ENCODE data around the gene UNC119B.

The UNC119B gene

DNA sequence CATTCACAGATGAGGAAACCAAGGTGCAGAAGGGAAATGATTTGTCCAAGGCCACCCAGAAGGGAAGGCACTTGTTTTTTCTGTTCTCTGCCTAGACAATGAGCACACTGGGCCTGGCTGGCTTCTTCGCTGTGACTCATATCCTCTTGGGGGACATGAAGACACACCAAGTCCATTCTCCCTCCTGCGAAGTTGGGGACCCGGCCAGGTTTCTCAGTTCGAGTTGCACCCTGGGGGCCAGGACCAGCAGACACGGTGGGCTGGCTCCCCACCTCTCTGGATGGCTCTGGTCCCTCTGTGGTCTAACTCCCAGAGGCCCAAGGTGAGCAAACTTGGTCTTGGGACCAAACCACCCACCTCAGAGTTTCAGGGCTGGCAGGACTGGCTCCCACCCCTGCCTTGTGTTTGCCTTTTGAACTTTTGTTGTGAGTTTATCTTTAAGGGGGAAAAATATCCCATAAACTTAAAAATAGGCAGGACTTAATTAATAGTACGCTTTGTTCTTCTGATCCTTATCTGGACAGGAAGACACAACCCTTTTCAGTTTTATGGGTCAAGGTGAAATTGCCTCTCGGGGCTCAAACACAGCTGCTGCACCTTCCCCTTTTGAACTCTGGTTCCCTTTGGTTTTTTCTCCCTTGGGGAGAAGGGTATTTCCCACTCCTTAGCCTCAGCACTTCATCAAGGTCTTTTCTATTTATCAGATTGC is 32.3 kb upstream of the UNC119B start:
- Histone ChIP-seq H3K27me3 (ENCODE audit: control insufficient read depth, insufficient read depth, low read length) (no peaks in the 10 kb centered on the region), H3K9ac (ENCODE audit: low read length) (no peak overlapping the region), H3K36me3 (ENCODE audit: control insufficient read depth, low read depth, low read length) (no peaks in the 10 kb centered on the region), H3K9me3 (ENCODE audit: control insufficient read depth, low read depth, low read length) (no peaks in the 10 kb centered on the region), H3K4me1 (ENCODE audit: control insufficient read depth, low read depth, low read length) (no peaks in the 10 kb centered on the region), H3K4me3 (ENCODE audit: low read length) (no peak overlapping the region), H3K27ac (ENCODE audit: low read length) (no peak overlapping the region)

DNA sequence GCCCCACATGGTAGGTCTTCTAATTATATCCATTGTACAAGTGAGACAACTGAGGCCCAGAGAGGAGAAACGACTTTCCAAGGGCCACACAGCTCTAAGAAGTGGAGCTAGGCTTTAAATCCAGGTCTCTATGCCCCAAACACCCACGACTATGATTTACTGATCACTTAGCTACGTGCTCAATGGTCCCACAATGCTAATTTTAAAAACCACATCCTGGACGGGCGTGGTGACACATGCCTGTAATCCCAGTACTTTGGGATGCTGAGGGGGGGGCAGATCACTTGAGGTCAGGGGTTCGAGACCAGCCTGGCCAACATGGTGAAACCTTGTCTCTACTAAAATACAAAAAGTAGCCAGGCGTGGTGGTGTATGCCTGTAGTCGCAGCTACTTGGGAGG is 31.7 kb upstream of the UNC119B start:
- H3K9me3 ChIP-seq (ENCODE audit: control insufficient read depth, low read depth, low read length): no peaks in the 10 kb centered on the region
- H3K27ac ChIP-seq (ENCODE audit: low read length): no peak overlapping the region
- H3K27me3 ChIP-seq (ENCODE audit: control insufficient read depth, insufficient read depth, low read length): no peaks in the 10 kb centered on the region
- H3K36me3 ChIP-seq (ENCODE audit: control insufficient read depth, low read depth, low read length): no peaks in the 10 kb centered on the region
- H3K9ac ChIP-seq (ENCODE audit: low read length): no peak overlapping the region
- no peaks in the 10 kb centered on the region for H3K4me1 ChIP-seq (ENCODE audit: control insufficient read depth, low read depth, low read length)
- no peak overlapping the region for H3K4me3 ChIP-seq (ENCODE audit: low read length)

DNA sequence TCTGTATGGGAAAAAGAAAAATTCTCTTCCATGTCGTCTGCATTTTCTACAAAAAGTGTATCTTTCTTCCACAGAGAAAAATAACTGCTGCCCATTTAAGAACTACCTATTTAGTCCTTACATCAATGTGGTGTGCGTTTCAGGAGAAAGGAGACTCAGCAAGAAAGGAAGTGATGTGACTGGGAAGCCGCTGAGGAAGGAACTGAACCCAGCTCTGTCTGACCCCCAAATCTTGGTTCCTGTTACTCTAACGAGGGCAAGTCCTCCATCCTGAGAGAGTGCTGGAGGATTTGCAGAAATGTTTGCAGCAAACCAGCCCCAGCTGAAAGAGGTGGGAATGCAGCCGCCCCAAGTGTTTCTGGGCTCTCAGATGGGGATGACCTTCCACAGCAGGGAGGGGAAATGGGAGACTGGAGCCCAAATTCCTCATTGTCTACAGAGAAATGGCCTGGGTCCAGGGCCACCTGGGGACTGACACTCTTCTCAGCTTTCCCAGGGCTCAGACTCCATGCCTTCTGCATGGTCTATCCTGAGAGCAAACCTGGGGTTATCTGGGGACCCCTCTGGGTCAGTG is 30.0 kb upstream of the UNC119B start:
- Histone ChIP-seq H3K27ac (ENCODE audit: low read length) (no peak overlapping the region), H3K4me1 (ENCODE audit: control insufficient read depth, low read depth, low read length) (no peaks in the 10 kb centered on the region), H3K9ac (ENCODE audit: low read length) (no peak overlapping the region)

DNA sequence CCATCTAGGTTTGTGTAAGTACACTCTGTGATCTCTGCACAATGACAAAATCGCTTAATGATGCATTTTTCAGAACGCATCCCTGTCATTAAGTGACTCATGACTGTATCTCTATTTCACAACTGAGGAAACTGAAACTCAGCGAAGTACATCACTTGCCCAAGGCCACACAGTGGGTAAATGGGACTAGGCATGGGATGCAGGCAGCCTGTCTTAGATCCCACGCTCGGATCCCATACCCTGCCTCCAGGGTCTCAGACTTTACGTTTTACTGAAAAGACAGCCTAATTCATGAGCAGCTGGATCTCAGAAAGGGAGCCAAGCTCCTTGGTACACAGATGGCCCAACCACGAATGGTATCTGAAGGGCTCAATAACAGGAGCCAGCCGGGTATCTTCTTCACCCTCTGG is 25.7 kb upstream of the UNC119B start:
- Histone ChIP-seq H3K27me3 (ENCODE audit: control insufficient read depth, insufficient read depth, low read length) (no peaks in the 10 kb centered on the region), H3K36me3 (ENCODE audit: control insufficient read depth, low read depth, low read length) (no peaks in the 10 kb centered on the region), H3K9ac (ENCODE audit: low read length) (no peak overlapping the region), H3K4me3 (ENCODE audit: low read length) (no peak overlapping the region), H3K9me3 (ENCODE audit: control insufficient read depth, low read depth, low read length) (no peaks in the 10 kb centered on the region), H3K27ac (ENCODE audit: low read length) (no peak overlapping the region), H3K4me1 (ENCODE audit: control insufficient read depth, low read depth, low read length) (peaks cover 20% of the 10 kb centered on the region)

More for the DNA sequence above, 30.0 kb upstream of the UNC119B start:
- Histone ChIP-seq H3K36me3 (ENCODE audit: control insufficient read depth, low read depth, low read length) (no peaks in the 10 kb centered on the region), H3K27me3 (ENCODE audit: control insufficient read depth, insufficient read depth, low read length) (no peaks in the 10 kb centered on the region), H3K9me3 (ENCODE audit: control insufficient read depth, low read depth, low read length) (no peaks in the 10 kb centered on the region), H3K4me3 (ENCODE audit: low read length) (no peak overlapping the region)

GRCh38 chr12:120685522-120685921 is 24.7 kb upstream of the UNC119B start:
- Histone ChIP-seq H3K27me3 (ENCODE audit: control insufficient read depth, insufficient read depth, low read length) (no peaks in the 10 kb centered on the region), H3K27ac (ENCODE audit: low read length) (no peak overlapping the region), H3K4me1 (ENCODE audit: control insufficient read depth, low read depth, low read length) (peaks cover 25% of the 10 kb centered on the region), H3K9ac (ENCODE audit: low read length) (no peak overlapping the region), H3K4me3 (ENCODE audit: low read length) (peak overlapping the region; percentile 98), H3K36me3 (ENCODE audit: control insufficient read depth, low read depth, low read length) (no peaks in the 10 kb centered on the region), H3K9me3 (ENCODE audit: control insufficient read depth, low read depth, low read length) (no peaks in the 10 kb centered on the region)

- Histone ChIP-seq H3K4me1 (ENCODE audit: control insufficient read depth, low read depth, low read length) (peaks cover 31% of the 10 kb centered on the region), H3K36me3 (ENCODE audit: control insufficient read depth, low read depth, low read length) (no peaks in the 10 kb centered on the region), H3K27ac (ENCODE audit: low read length) (peak overlapping the region; percentile 98), H3K27me3 (ENCODE audit: control insufficient read depth, insufficient read depth, low read length) (no peaks in the 10 kb centered on the region), H3K4me3 (ENCODE audit: low read length) (peak overlapping the region; percentile 98), H3K9ac (ENCODE audit: low read length) (peak overlapping the region; percentile 89), H3K9me3 (ENCODE audit: control insufficient read depth, low read depth, low read length) (no peaks in the 10 kb centered on the region)
Measured at GRCh38 chr12:120686151-120686689, 24.0 kb upstream of the UNC119B start.

GRCh38 chr12:120686690-120687577 is 23.3 kb upstream of the UNC119B start, which contains the start of gene MLEC:
TSS of gene MLEC (plus strand) at chr12:120687149. CDS start at chr12:120687297, 148 bp downstream.
- no peaks in the 10 kb centered on the region for H3K9me3 ChIP-seq (ENCODE audit: control insufficient read depth, low read depth, low read length)
- H3K27me3 ChIP-seq (ENCODE audit: control insufficient read depth, insufficient read depth, low read length): no peaks in the 10 kb centered on the region
- H3K27ac ChIP-seq (ENCODE audit: low read length): peak within 1 kb of the TSS; percentile 98
- H3K9ac ChIP-seq (ENCODE audit: low read length): peak within 1 kb of the TSS; percentile 89
- peaks cover 31% of the 10 kb centered on the region for H3K4me1 ChIP-seq (ENCODE audit: control insufficient read depth, low read depth, low read length)
- H3K4me3 ChIP-seq (ENCODE audit: low read length): peak within 1 kb of the TSS; percentile 98
- no peaks in the 10 kb centered on the region for H3K36me3 ChIP-seq (ENCODE audit: control insufficient read depth, low read depth, low read length)

DNA sequence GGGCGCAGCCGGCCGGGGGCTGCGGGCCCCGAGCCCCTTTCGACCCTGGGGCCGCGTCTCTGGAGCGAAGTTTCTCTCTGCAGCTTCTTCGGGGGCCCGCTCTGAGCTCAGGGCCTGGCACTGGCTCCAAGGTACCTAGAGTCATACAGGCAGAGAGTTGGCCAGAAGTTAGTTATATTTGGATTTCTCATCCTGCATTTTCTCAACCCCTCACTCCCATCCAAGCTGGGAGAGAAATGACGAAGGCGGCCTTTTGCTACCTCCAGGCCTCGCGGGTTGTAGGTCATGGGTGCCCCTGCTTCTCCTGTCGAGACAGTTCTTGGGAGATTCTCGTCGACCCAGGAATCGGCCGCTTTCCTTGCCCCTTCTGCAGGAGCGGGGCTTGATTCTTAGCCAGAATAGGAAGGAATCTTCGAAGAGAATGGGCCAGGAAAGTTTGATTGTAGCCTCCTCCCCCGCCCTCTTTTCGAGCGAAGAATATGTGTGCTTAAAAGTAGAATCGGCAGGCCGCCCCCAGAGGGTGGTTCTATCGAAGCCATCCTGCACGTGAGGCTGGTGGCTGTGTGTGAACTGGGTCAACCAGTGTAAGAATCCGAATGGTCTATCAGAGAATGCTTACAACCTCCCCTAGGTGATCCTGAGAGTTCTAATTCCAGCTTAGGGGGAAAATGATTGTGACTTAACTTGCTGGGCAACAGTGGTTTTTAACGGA is 22.5 kb upstream of the UNC119B start:
- Histone ChIP-seq H3K4me1 (ENCODE audit: control insufficient read depth, low read depth, low read length) (peaks cover 39% of the 10 kb centered on the region), H3K4me3 (ENCODE audit: low read length) (peak overlapping the region; percentile 98), H3K9me3 (ENCODE audit: control insufficient read depth, low read depth, low read length) (no peaks in the 10 kb centered on the region), H3K9ac (ENCODE audit: low read length) (peak overlapping the region; percentile 83), H3K27ac (ENCODE audit: low read length) (peak overlapping the region; percentile 15), H3K27me3 (ENCODE audit: control insufficient read depth, insufficient read depth, low read length) (no peaks in the 10 kb centered on the region), H3K36me3 (ENCODE audit: control insufficient read depth, low read depth, low read length) (no peaks in the 10 kb centered on the region)

- Histone ChIP-seq H3K9ac (ENCODE audit: low read length) (peak overlapping the region; percentile 83), H3K9me3 (ENCODE audit: control insufficient read depth, low read depth, low read length) (no peaks in the 10 kb centered on the region), H3K4me1 (ENCODE audit: control insufficient read depth, low read depth, low read length) (peaks cover 47% of the 10 kb centered on the region), H3K4me3 (ENCODE audit: low read length) (peak overlapping the region; percentile 98), H3K36me3 (ENCODE audit: control insufficient read depth, low read depth, low read length) (no peaks in the 10 kb centered on the region), H3K27ac (ENCODE audit: low read length) (no peak overlapping the region), H3K27me3 (ENCODE audit: control insufficient read depth, insufficient read depth, low read length) (no peaks in the 10 kb centered on the region)
Measured at GRCh38 chr12:120688527-120689071, 21.7 kb upstream of the UNC119B start.

DNA sequence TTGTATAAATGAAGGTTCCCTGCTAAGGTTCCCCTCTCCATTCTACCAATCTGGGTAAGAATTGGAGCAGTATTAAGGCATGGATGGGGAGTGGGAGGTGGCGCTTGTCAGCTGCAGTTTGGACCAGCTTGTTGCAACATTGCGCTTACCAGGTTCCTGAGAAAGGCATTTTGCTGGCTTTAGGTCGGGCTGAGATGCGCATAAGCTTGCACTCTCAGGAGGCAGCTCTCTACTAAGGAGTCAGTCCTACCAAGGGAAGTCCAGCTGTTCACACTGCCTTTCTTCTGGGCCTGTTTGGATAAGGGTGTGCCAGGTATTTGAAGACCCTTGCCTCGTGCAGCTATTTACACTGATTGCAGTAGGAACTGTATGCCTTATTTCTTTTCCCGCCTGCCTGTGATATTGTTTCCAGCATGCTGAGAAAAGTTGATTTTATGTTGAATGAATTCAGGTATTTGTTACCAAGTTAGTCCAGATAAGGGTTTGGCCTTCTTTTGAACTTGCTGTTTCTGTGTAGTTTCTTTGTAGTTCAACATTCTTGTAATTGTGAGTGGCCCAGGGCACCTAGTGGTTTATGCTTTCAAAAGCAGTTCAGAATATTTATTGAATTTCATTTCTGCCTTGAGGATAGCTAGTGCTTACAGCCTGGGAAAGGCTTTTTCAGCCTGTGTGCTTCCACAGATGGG is 20.7 kb upstream of the UNC119B start:
- peak overlapping the region; percentile 98 for H3K4me3 ChIP-seq (ENCODE audit: low read length)
- H3K36me3 ChIP-seq (ENCODE audit: control insufficient read depth, low read depth, low read length): peaks cover 7% of the 10 kb centered on the region
- no peaks in the 10 kb centered on the region for H3K9me3 ChIP-seq (ENCODE audit: control insufficient read depth, low read depth, low read length)
- no peak overlapping the region for H3K27ac ChIP-seq (ENCODE audit: low read length)
- H3K27me3 ChIP-seq (ENCODE audit: control insufficient read depth, insufficient read depth, low read length): no peaks in the 10 kb centered on the region
- H3K9ac ChIP-seq (ENCODE audit: low read length): peak overlapping the region; percentile 8
- peaks cover 57% of the 10 kb centered on the region for H3K4me1 ChIP-seq (ENCODE audit: control insufficient read depth, low read depth, low read length)
